GM21526 (cell line): ENCODE results near the gene SPATA21.

Experiments
- ATAC-seq: cut with Tn5 transposase; IDR thresholded peaks from one replicate; pipeline ENCODE4 v1.9.1; 2021; ENCODE audit warnings: moderate library complexity; ENCODE audit not compliant: unreplicated experiment, low FRiP score

The SPATA21 gene

GRCh38 chr1:16351994-16352841, 85.0 kb downstream of the SPATA21 start, which contains the start of gene FBXO42:
Gene FBXO42 (minus strand): TSS chr1:16352480. CDS start chr1:16315418, 37,062 bp downstream.
- ATAC-seq, result peak; percentile 75

- no peak for ATAC-seq
Observed at GRCh38 chr1:16351456-16351993, 85.7 kb downstream of the SPATA21 start.

- no peak for ATAC-seq
Observed at GRCh38 chr1:16349847-16350406, 87.3 kb downstream of the SPATA21 start.
